Testis (tissue), 2 donors: Measurements from ENCODE around the gene MACF1.

ENCODE experiments used
- CTCF ChIP-seq, 3 experiments: fragments of 450-650 bp in 2 of 3; fragments of 200-600 bp in 1 of 3; sonication (generic) in 1 of 3; IDR thresholded peaks; one replicate each; pipeline ENCODE4 v1.5.1; 2016 to 2019; ENCODE audit warnings: antibody characterized with exemption in 3 of 3, mild to moderate bottlenecking in 2 of 3, moderate library complexity in 1 of 3
- POLR2A ChIP-seq: fragments of 450-650 bp; IDR thresholded peaks from one replicate; pipeline ENCODE4 v1.6.1; 2017; ENCODE audit warnings: antibody characterized with exemption, mild to moderate bottlenecking, moderate library complexity

- TF ChIP-seq CTCF (IDR thresholded peaks at IDR 0.05), result no peak
- no peak for TF ChIP-seq POLR2A
These were observed 278.8 kb downstream of the MACF1 start for GRCh38 chr1:39483276-39483675.
